ENCODE measurements around the gene FGF9.

FGF9 gene

GRCh38 chr13:21685485-21686064 lies 14.7 kb downstream of the FGF9 start:
- Histone ChIP-seq H3K4me3 (no peak overlapping the region), H3K27ac (no peak overlapping the region)
- TF ChIP-seq, protein P1, sequence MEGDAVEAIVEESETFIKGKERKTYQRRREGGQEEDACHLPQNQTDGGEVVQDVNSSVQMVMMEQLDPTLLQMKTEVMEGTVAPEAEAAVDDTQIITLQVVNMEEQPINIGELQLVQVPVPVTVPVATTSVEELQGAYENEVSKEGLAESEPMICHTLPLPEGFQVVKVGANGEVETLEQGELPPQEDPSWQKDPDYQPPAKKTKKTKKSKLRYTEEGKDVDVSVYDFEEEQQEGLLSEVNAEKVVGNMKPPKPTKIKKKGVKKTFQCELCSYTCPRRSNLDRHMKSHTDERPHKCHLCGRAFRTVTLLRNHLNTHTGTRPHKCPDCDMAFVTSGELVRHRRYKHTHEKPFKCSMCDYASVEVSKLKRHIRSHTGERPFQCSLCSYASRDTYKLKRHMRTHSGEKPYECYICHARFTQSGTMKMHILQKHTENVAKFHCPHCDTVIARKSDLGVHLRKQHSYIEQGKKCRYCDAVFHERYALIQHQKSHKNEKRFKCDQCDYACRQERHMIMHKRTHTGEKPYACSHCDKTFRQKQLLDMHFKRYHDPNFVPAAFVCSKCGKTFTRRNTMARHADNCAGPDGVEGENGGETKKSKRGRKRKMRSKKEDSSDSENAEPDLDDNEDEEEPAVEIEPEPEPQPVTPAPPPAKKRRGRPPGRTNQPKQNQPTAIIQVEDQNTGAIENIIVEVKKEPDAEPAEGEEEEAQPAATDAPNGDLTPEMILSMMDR (IDR thresholded peaks at IDR 0.05), result no peak
- DNase-seq (ENCODE audit: low spot score), result no peak

DNA sequence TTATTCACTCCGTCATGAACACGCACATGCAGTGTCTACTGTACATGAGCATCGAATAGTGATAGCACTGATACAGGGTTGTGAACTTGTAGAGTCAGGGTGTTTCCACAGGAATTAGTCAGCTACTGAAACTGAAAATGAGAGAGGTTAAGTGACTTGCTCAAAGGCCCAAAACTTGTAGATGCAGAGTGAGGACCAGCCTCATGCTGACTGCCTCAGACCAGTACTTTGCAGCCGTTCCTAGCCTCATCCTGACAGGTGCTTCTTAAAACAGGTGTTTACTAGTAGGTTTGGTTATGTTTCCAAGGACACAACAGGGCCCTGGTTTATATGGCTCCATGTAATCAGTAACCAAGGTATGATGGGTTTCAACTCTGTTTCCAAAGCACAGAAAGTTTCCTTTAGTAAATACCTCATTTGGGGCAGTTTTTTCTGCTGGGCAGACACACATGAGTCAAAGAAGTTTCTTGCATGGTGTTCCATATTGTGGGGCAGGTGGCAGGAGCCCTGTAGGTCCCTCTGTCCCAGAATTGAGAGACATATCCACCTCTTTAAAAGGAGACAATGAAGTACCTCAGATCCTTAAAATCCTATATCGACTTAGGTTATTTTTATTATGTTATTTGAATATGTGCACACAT lies 16.0 kb downstream of the FGF9 start:
- Histone ChIP-seq H3K27ac (no peak overlapping the region), H3K4me3 (no peak overlapping the region)
- TF ChIP-seq, protein P1 (IDR thresholded peaks at IDR 0.05), result no peak
- DNase-seq (ENCODE audit: low spot score), result no peak

DNA sequence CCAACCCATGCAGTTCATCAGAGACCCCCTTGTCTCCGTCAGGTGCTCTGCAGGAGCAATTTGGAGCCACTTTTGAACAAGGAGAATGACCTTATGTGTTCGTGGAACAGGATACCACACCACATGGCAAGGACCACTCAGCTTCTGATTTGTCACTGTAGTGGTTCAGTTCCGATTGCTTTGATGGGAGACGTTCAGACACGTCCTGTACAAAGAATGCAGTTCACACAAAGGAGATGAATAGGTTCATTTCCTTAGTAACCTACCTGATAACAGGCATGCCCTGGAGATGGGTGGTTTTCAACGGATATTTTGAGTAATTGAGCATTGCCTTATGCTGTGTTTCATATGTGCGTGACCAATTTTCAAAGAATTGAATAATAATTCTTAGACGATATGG lies 17.2 kb downstream of the FGF9 start:
- no peak overlapping the region for H3K4me3 ChIP-seq
- no peak overlapping the region for H3K27ac ChIP-seq
- TF ChIP-seq, protein P1 (IDR thresholded peaks at IDR 0.05), result no peak
- no peak for DNase-seq (ENCODE audit: low spot score)

- TF ChIP-seq, protein P1 (IDR thresholded peaks at IDR 0.05), result no peak
- Histone ChIP-seq H3K27ac (no peak overlapping the region), H3K4me3 (no peak overlapping the region)
- DNase-seq (ENCODE audit: low spot score), result no peak
Observed at GRCh38 chr13:21689097-21689496, 18.2 kb downstream of the FGF9 start.

- Histone ChIP-seq H3K4me3 (no peak overlapping the region), H3K27ac (no peak overlapping the region)
- DNase-seq (ENCODE audit: low spot score), result no peak
- TF ChIP-seq, protein P1 (IDR thresholded peaks at IDR 0.05), result no peak
Observed at GRCh38 chr13:21690955-21691354, 20.1 kb downstream of the FGF9 start.

- Histone ChIP-seq H3K4me3 (no peak overlapping the region), H3K27ac (no peak overlapping the region)
- DNase-seq (ENCODE audit: low spot score), result no peak
- TF ChIP-seq, protein P1 (IDR thresholded peaks at IDR 0.05), result no peak
Observed at GRCh38 chr13:21691500-21691899, 20.6 kb downstream of the FGF9 start.

DNA sequence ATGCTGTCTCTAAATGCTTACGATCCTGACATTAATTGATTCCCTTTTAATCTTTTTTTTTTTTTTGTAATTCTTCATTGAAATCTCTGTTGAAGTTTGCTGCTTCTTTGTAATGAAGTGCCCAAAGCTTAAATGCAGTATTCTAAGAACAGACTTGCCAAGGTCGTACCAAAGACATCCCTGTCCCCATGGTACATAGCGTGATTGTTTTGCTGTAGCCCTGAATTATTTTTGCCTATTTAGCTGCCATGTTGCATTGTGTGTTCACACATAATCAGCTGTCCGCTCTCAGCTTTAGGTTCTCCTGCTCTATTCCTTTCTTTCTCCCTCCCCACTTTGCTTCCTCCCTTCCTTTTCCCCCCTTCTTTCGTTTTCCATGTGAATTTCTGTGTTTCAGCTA lies 21.1 kb downstream of the FGF9 start:
- DNase-seq (ENCODE audit: low spot score), result no peak
- Histone ChIP-seq H3K27ac (no peak overlapping the region), H3K4me3 (no peak overlapping the region)
- TF ChIP-seq, protein P1 (IDR thresholded peaks at IDR 0.05), result no peak
